K562 (cell line): ENCODE data around the gene ATP7B.

Source experiments
- EHMT2 ChIP-seq: fragments of 450-650 bp; IDR thresholded peaks from 2 replicates; pipeline ENCODE4 v1.6.1; 2018; ENCODE audit warnings: antibody characterized with exemption
- MIER1 ChIP-seq: fragments of 450-650 bp; IDR thresholded peaks from 2 replicates; pipeline ENCODE4 v1.6.1; 2016; ENCODE audit warnings: antibody characterized with exemption, mild to moderate bottlenecking, low read depth

DNA sequence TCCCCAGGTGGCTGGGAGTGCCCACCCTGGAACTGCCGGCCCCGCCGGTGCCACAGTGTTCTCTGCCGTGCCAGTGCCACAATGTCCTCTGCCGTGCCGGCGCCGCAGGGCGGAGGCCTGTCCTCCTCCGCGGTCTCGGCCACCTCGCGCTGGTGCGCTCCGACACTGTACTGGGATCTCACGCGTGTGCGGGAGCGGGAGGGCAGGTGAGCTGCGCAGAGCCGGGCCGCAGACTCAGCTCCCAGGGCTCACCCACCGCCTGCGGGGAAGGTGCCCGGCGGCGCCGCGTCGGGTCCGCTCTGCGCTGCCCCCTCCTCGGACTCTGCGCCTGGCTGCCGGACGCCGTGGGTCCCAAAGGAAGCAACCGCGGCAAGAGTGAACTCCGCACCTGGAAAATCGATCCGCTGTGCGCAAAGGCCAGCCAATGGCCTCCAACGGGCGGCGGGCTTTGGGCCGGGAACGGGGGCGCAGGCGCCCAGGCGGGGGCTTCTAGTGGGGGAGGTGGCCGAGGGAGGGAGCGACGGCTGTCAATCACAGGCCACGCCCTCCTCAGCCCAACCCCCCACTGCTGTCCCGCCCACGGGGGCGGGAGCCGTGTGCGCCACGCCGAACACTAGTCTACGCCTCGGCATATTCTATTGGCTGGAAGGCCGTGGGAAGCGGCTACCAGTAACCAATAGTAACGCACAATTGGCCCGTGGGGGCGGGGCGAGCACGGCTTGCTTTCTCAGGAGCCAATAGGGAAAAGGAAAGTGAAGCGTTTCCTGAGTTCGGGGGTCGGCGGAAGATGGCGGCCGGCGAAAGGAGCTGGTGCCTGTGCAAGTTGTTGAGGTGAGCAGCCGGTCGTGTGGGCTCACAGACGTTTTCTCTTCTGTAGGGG is 622 bp upstream of the ATP7B start, which contains the start of gene ALG11:
- TF ChIP-seq EHMT2 (no peak), MIER1 (no peak)
